ENCODE data around the gene KRT82.
A peak's percentile ranks its signal among the peaks of the same experiment; 100 is the strongest.

Gene KRT82

DNA sequence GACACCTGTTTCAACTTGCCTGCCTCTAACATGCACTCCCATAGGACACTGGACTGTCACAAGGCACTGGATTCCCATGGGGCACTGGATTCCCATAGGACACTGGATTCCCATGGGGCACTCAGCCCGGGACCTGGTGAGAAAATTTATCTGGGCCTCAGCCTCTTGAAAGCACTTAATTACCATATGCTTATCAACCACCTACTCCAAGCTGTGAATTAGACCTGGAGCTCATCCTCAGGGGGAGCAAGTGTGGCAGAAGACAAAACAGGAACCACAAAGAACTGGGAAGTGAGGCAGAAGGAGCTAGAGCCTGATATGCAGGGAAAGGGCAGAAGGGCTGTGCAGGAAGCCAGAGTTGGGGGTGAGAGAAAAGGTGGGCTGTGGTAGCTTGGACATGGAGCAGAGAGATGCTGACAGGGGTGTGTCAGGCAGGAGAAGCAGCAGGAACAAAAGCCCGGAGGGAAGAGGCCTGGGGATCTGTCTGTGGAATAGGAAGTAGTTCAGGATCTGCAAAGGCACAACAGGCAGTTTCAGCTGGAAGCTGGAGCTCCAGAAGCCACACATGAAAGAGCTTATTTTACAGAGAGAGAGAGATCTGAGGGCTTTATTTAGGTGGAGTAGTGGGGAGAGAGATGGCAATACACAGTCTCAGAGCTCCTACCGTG, 3.1 kb downstream of the KRT82 start:
- no peak for DNase-seq
- Mint-ChIP-seq H3K4me3 (no peak overlapping the region), H3K27ac (no peak overlapping the region), H3K27me3 (peaks cover 5% of the 10 kb centered on the region), H3K9me3 (no peaks in the 10 kb centered on the region), H3K4me1 (peaks cover 8% of the 10 kb centered on the region)
- no peak for ATAC-seq

DNA sequence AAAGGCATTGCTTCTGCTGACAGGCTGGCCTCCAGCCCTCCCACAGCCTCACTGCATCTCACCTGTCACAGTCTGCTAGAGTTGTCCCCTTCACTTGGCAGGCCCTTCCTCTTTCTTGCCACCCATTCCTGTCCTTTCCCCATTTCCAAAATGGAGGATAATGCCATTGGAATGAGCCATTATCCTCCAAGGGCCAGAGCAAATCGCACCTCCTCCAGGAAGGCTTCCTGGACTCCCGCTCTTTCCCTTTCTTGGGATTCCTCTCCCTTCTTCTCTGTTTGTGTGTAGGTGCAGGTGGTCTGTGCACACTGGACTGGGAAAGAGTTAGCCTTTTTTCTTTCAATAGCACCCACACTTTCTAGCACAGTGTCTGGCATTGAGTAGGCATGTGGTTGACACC, 3.8 kb downstream of the KRT82 start:
- no peaks in the 10 kb centered on the region for H3K9me3 Mint-ChIP-seq
- H3K4me3 Mint-ChIP-seq = no peak overlapping the region
- ATAC-seq (no peak), DNase-seq (no peak)
- H3K4me1 Mint-ChIP-seq = peaks cover 8% of the 10 kb centered on the region
- peak overlapping the region in 1 of 2 donors; percentile 55 for H3K27ac Mint-ChIP-seq
- no peaks in the 10 kb centered on the region for H3K27me3 Mint-ChIP-seq

DNA sequence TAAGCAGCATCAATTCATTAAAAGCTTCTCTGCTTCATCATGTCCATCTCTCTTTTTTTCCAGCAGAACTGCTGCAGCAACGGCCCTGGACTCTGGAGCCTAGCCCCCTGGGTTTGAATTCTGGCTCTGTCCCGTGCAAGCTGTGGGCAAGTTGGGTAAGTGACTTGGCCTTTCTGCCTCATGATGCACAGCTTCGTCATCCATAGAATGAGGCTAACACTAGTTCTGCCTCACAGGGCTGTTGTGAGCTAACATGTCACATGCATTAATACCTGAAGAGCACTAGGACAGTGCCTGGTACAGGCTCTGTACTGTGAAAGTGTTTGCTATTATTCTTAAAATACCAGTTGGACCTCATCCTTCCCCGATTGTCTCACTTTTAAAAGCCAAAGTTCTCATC, 4.2 kb downstream of the KRT82 start:
- DNase-seq (no peak), ATAC-seq (no peak)
- Mint-ChIP-seq H3K4me3 (no peak overlapping the region), H3K9me3 (no peaks in the 10 kb centered on the region), H3K27ac (peak overlapping the region; percentile 20 to 55), H3K4me1 (peaks cover 8% of the 10 kb centered on the region), H3K27me3 (no peaks in the 10 kb centered on the region)

DNA sequence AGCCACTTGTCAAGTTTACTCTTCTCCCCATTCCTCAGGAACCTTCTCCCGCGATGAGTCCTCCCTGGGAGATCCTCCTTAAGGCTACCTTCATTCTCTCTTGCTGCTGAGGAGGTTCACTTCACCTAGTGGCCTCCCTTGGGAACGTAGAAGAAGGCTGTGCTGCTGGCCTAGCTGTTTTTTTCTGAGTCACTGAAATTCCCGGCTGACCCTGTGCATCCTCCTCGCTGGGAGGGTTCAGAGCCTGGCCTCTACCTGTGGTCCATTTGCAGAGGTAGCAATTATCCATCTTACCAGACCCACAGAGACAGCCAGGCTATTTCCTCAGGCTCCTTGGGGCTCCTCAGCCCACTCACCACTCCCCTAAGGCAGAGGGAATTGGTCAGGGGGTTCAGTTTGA, 4.6 kb downstream of the KRT82 start:
- Mint-ChIP-seq H3K9me3 (no peaks in the 10 kb centered on the region), H3K4me3 (no peak overlapping the region), H3K27me3 (no peaks in the 10 kb centered on the region), H3K4me1 (peaks cover 8% of the 10 kb centered on the region), H3K27ac (no peak overlapping the region)
- ATAC-seq (no peak), DNase-seq (no peak)

DNA sequence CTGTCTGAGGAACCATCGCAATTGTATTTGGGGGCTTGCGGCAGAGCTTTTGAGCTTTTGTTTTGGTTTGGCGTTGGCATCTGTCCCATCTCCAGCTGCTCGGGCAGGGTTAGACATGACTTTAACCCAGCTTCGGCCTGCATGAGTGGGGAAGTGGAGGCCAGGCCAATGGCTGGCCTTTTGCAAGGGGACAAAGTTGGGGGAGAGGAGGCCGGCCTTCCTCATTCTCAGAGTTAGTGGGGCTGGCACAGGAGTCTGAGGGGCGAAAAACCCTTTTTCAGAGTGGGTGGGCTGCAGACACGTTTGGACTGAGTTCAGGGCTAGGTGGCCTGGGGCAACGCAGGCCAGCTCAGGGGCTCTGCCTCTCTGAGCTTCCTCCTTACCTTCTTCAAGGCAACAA, 5.2 kb downstream of the KRT82 start:
- H3K27ac Mint-ChIP-seq = no peak overlapping the region
- H3K4me3 Mint-ChIP-seq = no peak overlapping the region
- no peaks in the 10 kb centered on the region for H3K9me3 Mint-ChIP-seq
- H3K4me1 Mint-ChIP-seq = peaks cover 8% of the 10 kb centered on the region
- H3K27me3 Mint-ChIP-seq = no peaks in the 10 kb centered on the region
- DNase-seq (no peak), ATAC-seq (no peak)

DNA sequence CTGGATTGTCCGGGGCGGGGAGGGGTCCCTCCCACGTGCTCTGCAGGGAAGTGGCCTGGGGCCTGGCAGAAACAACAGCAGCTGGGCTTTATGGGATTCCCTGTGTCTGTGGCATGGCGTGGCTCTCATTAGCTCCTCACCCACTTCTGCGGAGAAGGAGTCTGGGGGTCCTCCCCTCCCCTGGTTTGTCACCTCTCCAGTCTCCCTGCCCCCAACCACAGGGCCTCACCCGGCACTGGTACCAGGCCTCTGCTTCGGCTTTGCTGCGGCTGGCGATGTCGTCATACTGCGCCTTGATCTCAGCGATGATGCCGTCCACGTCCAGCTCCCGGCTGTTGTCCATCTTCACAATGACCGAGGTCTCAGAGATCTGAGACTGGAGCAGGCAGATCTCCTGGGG, 6.4 kb downstream of the KRT82 start:
- H3K9me3 Mint-ChIP-seq = no peaks in the 10 kb centered on the region
- ATAC-seq = no peak
- peaks cover 8% of the 10 kb centered on the region for H3K4me1 Mint-ChIP-seq
- no peak overlapping the region for H3K27ac Mint-ChIP-seq
- no peak overlapping the region for H3K4me3 Mint-ChIP-seq
- no peaks in the 10 kb centered on the region for H3K27me3 Mint-ChIP-seq
- no peak for DNase-seq

DNA sequence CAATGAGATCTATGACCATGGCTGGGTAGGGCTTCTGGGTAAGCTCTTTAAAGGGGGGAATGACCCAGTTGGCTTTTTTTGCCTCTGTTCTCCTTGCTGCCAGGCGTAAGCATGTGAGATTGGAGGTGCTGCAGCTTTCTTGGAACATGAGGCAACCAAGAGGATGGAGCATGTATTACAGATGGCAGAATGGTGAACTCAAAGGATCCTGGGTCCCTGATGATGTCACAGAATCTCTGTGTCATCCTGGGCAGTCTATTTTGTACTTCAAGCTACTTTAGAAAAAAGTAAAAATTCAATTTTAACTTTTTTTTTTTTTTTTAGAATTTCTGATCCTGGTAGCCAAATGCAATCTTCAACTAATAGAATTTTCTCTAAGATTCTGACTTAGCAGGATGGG, 8.0 kb downstream of the KRT82 start:
- Mint-ChIP-seq H3K9me3 (no peaks in the 10 kb centered on the region), H3K27me3 (no peaks in the 10 kb centered on the region), H3K4me3 (no peak overlapping the region), H3K27ac (no peak overlapping the region), H3K4me1 (peaks cover 8% of the 10 kb centered on the region)
- no peak for ATAC-seq
- no peak for DNase-seq

DNA sequence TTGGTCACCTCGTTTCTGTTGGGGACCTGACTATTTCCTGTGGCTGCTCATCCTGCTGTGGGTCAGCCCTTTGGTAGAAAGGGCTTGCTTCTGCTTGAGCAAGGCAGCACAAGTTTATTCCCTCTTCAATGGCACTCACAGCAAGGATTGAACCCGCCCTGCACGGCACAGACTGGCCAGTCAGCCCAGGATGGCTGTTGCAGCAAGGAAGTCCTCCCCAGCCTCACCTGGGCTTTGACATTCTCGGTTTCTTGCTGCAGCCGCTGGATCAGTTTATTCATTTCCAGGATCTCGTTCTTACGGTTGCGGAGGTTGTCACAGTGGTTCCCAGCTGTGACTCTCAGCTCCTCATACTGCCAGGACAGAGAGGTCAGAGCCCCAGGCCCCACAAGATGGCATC, 9.5 kb downstream of the KRT82 start:
- Mint-ChIP-seq H3K4me3 (no peak overlapping the region), H3K27ac (peak overlapping the region in 1 of 2 donors; percentile 60), H3K9me3 (no peaks in the 10 kb centered on the region), H3K27me3 (no peaks in the 10 kb centered on the region), H3K4me1 (peaks cover 8% of the 10 kb centered on the region)
- ATAC-seq = no peak
- no peak for DNase-seq

DNA sequence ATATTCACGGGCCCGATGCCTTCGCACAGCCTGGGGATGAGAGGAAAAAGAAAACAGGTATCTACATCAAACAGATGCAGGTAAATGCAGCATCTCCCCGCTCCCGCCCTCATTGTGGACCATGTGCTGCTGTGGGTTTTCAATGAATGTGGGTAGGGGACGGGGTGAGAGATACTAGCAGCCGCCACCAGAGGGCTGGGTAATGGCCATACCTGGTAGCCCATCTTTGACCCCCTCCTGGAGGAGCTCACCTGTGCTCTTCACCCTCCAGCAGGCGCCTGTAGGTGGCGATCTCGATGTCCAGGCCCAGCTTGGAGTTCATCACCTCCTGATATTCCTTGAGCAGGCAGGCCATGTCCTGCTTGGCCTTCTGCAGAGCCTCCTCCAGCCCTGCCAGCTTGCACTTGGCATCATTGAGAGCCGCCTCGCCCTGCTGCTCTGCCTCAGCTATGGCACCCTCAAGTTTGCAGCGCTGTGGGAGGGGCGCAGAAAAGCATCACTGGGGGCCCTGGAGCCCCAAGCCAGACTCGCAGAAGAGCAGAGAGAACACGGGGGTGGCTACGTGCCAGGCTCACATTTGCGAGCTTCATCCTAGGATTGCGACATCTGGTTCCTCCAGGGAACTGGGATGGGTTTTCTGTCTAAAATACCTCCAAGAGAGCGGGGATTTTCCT, 10.2 kb downstream of the KRT82 start:
- no peak for ATAC-seq
- no peaks in the 10 kb centered on the region for H3K27me3 Mint-ChIP-seq
- peaks cover 8% of the 10 kb centered on the region for H3K4me1 Mint-ChIP-seq
- H3K27ac Mint-ChIP-seq = no peak overlapping the region
- DNase-seq = no peak
- H3K4me3 Mint-ChIP-seq = no peak overlapping the region
- no peaks in the 10 kb centered on the region for H3K9me3 Mint-ChIP-seq

DNA sequence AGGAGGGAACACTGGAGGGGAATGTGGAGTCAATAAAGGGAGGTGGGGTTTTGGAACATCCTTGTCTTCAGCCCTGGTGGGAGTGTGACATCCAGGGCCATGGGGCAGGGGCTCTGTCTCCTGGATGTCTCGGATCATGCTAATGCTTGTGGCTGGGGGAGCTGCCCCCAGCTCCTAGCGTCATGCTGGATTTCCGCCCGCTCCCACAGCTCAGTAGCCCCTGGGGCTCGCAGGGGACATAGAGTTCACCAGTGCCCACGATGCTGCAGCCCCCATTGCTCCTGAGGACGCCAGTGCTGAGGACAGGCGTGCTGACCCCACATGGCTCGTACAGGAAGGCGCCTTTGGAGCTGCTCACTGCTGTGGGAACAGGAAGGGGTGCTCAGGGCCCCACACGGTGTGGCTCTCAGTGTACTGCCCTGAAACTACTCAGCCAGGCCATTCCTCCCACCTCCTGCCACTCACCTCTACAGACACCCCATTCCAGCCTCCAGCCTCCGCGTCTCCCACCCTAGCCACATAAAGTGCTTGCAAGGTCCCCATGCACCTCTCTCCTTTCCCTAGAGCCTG, 11.2 kb downstream of the KRT82 start:
- H3K4me1 Mint-ChIP-seq = peaks cover 8% of the 10 kb centered on the region

DNA sequence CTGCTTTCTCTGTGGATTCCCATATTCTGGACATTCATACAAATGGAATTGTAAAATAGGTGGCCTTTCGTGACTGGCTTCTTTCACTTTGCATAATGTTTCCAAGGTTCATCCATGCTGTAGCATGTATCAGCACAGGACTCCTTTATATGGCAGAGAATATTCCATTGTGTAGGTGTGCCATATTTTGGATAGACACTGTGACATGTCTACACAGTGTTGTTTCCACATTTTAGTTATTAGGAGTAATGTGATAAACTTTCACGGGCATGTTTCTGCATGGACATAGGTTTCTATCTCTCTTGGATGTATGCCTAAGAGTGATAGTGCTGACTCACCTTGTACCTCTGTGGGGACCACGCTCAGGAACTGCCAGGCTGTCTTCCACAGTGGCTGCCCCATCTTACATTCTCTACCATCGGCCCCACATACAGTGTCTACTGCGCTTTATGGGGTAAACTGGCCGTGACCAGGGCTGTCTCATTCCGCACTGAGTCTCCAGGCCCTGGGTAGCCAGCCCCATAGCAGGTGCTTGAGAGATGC, 13.6 kb downstream of the KRT82 start:
- Mint-ChIP-seq H3K4me3 (no peak overlapping the region), H3K4me1 (no peaks in the 10 kb centered on the region), H3K27ac (peak overlapping the region in 1 of 2 donors; percentile 14), H3K9me3 (no peaks in the 10 kb centered on the region), H3K27me3 (peaks cover 8% of the 10 kb centered on the region)
- no peak for ATAC-seq
- no peak for DNase-seq

More for the DNA sequence above, 11.2 kb downstream of the KRT82 start:
- DNase-seq (no peak), ATAC-seq (no peak)
- H3K27ac Mint-ChIP-seq = no peak overlapping the region
- no peaks in the 10 kb centered on the region for H3K9me3 Mint-ChIP-seq
- H3K27me3 Mint-ChIP-seq = no peaks in the 10 kb centered on the region
- H3K4me3 Mint-ChIP-seq = no peak overlapping the region

DNA sequence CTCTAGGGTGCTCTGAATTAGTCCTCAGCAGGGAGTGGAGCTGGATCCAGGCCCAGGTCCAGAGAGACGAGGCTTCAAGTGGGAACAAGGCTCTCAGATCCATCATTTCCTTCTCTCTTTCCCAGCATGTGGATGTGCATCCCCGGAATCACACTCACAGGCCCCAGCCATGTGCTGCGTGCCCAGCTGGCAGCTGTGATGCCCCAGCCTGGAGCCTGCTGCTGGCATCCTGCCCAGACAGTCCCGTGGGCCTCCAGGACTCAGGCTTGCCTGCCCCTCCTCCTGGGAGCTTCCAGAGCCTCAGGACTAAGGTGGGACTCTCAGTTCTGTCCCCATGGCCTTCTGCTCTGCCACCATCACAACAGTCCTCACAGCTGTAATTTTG, 14.5 kb downstream of the KRT82 start:
- DNase-seq = no peak
- ATAC-seq = no peak
- no peaks in the 10 kb centered on the region for H3K9me3 Mint-ChIP-seq
- no peaks in the 10 kb centered on the region for H3K4me1 Mint-ChIP-seq
- H3K27ac Mint-ChIP-seq = no peak overlapping the region
- no peak overlapping the region for H3K4me3 Mint-ChIP-seq
- H3K27me3 Mint-ChIP-seq = peaks cover 8% of the 10 kb centered on the region

DNA sequence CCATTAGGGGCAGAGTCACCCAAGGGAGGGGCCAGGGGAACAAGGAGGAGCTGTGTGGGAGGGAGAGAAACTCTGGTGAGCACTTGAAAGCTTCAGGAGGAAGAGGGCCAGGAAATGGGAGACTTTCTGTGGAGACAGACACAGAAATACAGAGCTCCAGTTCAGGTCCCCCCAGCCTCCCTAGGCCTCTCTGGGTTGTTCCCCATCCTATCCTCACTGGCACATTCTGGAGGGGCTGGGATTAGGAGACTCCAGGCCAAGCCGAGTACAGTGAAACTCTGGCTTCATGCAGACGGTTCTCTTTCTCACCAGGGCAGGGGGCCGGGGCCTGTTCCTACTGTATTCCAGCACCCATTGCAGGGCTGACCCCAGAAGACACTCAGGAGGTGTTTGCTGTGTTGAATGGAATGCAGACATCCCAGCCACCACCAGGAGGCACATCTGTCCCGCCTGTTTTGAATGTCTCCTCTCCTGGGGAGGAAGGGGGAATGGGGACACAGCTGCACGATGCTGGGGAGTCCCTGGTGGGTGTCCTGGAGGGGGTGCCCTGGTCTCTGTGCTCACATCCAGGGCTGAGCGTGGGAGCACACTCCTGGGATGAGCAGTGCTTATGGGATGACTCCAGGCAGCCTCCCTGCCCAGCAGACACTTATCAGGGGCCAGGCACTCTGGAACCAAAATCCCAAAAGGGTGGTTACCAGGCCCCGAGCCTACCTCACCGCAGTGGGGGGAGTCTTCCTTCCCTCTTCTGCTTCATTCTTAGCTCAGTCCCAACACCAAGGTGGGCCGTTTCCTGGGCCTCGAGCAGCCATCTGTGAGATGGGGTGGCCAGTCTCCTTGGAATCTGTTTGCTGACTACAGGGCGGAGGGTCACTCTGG, 15.2 kb downstream of the KRT82 start:
- H3K27ac Mint-ChIP-seq = no peak overlapping the region
- DNase-seq (no peak), ATAC-seq (peak; percentile 22)
- H3K4me1 Mint-ChIP-seq = no peaks in the 10 kb centered on the region
- H3K4me3 Mint-ChIP-seq = no peak overlapping the region
- no peaks in the 10 kb centered on the region for H3K9me3 Mint-ChIP-seq
- H3K27me3 Mint-ChIP-seq = peaks cover 8% of the 10 kb centered on the region

DNA sequence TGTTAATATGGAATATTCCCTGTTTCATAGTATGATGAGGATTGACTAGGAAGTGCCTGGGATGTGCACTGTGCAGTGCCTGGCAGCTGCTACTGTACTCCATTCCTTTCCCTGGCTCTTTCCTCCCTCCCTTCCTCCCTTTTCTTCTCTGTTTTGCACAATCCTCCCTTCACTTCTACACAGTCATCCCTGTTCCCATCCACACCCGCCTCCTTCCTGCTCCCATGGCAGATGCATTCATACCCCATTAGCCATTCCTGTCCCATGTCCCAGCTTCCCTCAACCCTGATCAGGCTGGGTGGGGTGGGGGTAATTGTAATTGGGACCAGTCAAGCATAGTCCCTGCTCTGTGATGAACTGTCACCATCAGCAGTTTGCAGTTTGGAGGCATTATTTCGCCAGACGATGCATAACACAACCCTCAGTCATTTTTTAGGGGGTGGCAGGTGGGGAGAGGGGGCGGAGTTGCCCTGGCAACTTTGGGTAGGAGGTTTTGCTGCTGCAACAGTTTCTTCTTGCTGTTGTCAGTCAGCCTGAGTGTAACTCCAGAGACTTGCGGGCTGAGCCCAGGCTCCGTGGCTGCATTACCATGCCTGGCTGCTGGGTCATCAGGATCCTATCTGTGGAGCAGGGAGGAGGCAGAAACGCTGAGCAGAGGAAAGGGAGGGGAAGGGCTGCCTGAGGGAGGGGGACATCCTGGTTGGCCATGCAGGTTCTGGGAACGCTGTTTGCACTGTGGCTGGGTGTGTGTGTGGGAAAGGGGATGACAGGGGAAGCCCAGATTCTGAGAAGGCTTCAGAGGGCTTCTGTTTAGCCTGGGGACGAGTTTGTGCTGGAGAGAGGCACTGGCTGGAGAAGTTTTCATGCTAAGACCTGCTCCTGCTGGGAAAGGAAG, 16.6 kb downstream of the KRT82 start:
- ATAC-seq (no peak), DNase-seq (no peak)
- H3K4me1 Mint-ChIP-seq = no peaks in the 10 kb centered on the region
- peak overlapping the region in 1 of 2 donors; percentile 47 for H3K27ac Mint-ChIP-seq
- H3K4me3 Mint-ChIP-seq = no peak overlapping the region
- no peaks in the 10 kb centered on the region for H3K9me3 Mint-ChIP-seq
- H3K27me3 Mint-ChIP-seq = peaks cover 8% of the 10 kb centered on the region

DNA sequence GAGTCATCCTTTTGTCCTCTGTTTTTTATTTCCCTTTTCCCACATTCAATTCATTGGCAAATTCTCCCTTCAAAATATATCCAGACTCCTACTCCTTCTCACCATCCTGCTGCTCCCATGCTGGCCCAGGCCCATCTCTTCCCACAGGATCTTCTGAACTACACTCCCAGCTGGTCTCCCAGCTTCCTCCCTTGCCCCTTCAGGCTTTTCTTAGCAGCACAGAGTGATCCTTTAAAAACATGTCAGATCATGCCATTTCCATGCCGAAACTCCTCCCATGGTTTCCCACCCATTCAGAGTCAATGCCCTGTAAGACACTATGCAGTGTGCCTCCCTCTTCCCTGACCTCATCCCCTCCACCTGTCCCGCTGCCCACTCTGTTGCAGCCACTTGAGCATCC, 18.3 kb downstream of the KRT82 start:
- no peak overlapping the region for H3K4me3 Mint-ChIP-seq
- peaks cover 8% of the 10 kb centered on the region for H3K27me3 Mint-ChIP-seq
- no peak for DNase-seq
- peaks cover 8% of the 10 kb centered on the region for H3K4me1 Mint-ChIP-seq
- ATAC-seq = no peak
- H3K9me3 Mint-ChIP-seq = no peaks in the 10 kb centered on the region
- no peak overlapping the region for H3K27ac Mint-ChIP-seq

Measured in stimulated activated naive CD8-positive, alpha-beta T cell treated with anti-CD3 and anti-CD28 coated beads, Interleukin-15, amount 100 ng/mL, for 72 hours (primary cell).